ENCODE results near the gene CACNA1A. TPM values are rescaled to one million over a fixed set of nuclear protein-coding genes. Genes with fewer than 3 reads are reported as not detected.

CACNA1A gene
- total RNA-seq, 1 donor from 2014 or later: 7.7 TPM

DNA sequence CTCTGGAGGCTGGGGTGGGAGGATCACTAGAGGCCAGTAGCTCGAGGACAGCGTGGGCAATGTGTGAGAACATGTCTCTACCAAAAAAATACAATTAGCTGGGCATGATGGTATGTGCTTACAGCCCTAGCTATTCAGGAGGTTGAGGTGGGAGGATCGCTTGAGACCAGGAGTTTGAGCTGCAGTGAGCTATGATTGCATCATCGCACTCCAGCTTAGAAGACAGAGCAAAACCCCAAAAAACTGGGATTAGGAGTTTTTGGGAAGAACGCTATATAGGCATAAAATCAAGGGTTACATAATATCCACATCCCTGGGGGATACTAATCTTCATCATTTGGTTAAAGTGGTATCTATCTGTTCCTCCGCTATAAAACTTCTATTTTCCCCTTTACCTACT lies 155.5 kb downstream of the CACNA1A start:
- peaks cover 0 to 11% of the 10 kb centered on the region in 2 donors for H3K9me3 ChIP-seq
- intact Hi-C loops (cut with DNase I): no loop called here
- H3K27ac ChIP-seq: no peak overlapping the region
- no peak overlapping the region for H3K4me3 ChIP-seq
- TF ChIP-seq, protein P1, sequence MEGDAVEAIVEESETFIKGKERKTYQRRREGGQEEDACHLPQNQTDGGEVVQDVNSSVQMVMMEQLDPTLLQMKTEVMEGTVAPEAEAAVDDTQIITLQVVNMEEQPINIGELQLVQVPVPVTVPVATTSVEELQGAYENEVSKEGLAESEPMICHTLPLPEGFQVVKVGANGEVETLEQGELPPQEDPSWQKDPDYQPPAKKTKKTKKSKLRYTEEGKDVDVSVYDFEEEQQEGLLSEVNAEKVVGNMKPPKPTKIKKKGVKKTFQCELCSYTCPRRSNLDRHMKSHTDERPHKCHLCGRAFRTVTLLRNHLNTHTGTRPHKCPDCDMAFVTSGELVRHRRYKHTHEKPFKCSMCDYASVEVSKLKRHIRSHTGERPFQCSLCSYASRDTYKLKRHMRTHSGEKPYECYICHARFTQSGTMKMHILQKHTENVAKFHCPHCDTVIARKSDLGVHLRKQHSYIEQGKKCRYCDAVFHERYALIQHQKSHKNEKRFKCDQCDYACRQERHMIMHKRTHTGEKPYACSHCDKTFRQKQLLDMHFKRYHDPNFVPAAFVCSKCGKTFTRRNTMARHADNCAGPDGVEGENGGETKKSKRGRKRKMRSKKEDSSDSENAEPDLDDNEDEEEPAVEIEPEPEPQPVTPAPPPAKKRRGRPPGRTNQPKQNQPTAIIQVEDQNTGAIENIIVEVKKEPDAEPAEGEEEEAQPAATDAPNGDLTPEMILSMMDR (IDR thresholded peaks at IDR 0.05): no peak
- H3K4me1 ChIP-seq: no peaks in the 10 kb centered on the region
- no peaks in the 10 kb centered on the region for H3K27me3 ChIP-seq
- no peaks in the 10 kb centered on the region for H3K36me3 ChIP-seq
- DNase-seq (ENCODE audit: low spot score in 2 of 2): no peak

DNA sequence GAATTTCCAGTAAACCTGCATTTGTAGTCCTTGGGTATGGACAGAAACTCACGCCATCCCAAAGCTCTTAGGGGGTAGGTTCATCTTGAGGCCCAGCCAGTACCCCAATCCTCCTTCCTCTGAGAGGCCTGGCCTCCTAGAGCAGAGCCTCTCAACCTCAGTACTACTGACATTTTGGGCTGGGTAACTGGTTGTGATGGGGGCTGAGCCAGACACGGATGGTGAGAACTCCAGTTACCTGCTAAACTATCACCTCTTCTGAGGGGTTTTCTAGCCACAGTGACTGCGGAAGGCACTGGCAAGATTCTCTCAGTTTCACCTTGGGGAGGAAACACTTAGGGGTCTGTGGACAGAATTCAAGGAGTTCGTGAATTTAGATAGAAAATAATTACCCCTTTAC lies 156.2 kb downstream of the CACNA1A start:
- TF ChIP-seq, protein P1 (IDR thresholded peaks at IDR 0.05): no peak

DNA sequence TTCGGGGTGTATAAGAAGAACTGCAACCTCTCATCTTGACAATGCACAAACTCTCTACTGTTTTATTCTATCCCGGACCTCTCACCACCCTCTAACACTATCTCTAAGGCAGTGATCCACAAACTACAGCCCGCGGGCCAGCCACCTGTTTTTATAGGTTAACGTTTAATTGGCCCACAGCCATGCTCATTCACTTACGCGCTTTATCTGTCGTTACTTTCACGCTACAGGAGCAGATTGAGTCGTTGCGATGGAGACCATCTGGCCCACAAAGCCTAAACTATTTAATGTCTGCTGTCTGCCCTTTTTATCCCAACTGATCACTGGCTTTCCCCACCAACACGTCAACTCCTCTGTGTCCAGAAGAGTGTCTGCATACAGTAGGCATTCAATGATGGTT lies 158.9 kb downstream of the CACNA1A start:
- peaks cover 0 to 11% of the 10 kb centered on the region in 2 donors for H3K9me3 ChIP-seq
- no peaks in the 10 kb centered on the region for H3K4me1 ChIP-seq
- intact Hi-C loops (cut with DNase I): no loop called here
- H3K4me3 ChIP-seq: no peak overlapping the region
- no peaks in the 10 kb centered on the region for H3K36me3 ChIP-seq
- H3K27me3 ChIP-seq: no peaks in the 10 kb centered on the region
- H3K27ac ChIP-seq: no peak overlapping the region
- DNase-seq (ENCODE audit: low spot score in 2 of 2): no peak
- TF ChIP-seq, protein P1 (IDR thresholded peaks at IDR 0.05): no peak

More for the DNA sequence above, 156.2 kb downstream of the CACNA1A start:
- Histone ChIP-seq H3K9me3 (peaks cover 0 to 11% of the 10 kb centered on the region in 2 donors), H3K27me3 (no peaks in the 10 kb centered on the region), H3K27ac (no peak overlapping the region), H3K4me3 (no peak overlapping the region), H3K36me3 (no peaks in the 10 kb centered on the region), H3K4me1 (no peaks in the 10 kb centered on the region)
- DNase-seq (ENCODE audit: low spot score in 2 of 2): no peak
- intact Hi-C loops (cut with DNase I): no loop called here

DNA sequence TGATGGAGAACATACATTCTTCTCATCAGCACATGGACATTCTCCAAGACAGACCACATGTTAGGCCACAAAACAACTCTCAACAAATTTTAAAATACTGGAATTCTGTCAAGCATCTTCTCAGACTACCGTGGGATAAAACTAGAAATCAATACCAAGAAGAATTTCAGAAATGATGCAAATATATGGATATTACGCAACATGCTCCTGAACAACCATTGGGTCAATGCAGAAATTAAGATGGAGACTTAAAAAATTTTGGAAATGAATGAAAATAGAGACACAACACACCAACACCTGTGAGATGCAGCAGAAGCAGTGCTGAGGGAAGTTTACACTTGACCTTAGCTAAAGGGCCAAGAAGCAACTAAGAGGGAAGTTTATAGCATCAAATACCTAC lies 162.8 kb downstream of the CACNA1A start:
- intact Hi-C loops (cut with DNase I): no loop called here
- DNase-seq (ENCODE audit: low spot score in 2 of 2): no peak
- Histone ChIP-seq H3K9me3 (no peaks in the 10 kb centered on the region), H3K27me3 (no peaks in the 10 kb centered on the region), H3K27ac (no peak overlapping the region), H3K36me3 (no peaks in the 10 kb centered on the region), H3K4me3 (no peak overlapping the region), H3K4me1 (no peaks in the 10 kb centered on the region)
- TF ChIP-seq, protein P1 (IDR thresholded peaks at IDR 0.05): no peak

DNA sequence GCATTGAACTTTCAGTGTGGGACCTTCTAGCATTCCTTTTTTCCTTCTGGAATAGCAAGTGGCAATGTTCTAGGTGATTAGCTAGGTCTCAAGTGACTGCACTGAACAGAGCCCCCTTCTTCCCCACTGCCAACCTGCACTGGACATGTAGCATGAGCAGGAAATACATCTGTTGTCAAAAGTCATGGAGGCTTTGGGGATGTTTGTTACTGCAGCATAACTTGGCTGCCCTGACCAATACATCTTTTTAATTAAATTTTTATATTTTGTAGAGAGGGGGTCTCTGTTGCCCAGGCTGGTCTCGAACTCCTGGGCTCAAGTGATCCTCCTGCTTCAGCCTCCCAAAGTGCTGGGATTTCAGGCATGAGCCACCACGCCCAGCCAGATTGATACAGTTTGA lies 163.6 kb downstream of the CACNA1A start:
- intact Hi-C loops (cut with DNase I): no loop called here
- no peak for DNase-seq (ENCODE audit: low spot score in 2 of 2)
- Histone ChIP-seq H3K36me3 (no peaks in the 10 kb centered on the region), H3K4me1 (no peaks in the 10 kb centered on the region), H3K4me3 (no peak overlapping the region), H3K27me3 (no peaks in the 10 kb centered on the region), H3K27ac (no peak overlapping the region), H3K9me3 (no peaks in the 10 kb centered on the region)
- TF ChIP-seq, protein P1 (IDR thresholded peaks at IDR 0.05): no peak

DNA sequence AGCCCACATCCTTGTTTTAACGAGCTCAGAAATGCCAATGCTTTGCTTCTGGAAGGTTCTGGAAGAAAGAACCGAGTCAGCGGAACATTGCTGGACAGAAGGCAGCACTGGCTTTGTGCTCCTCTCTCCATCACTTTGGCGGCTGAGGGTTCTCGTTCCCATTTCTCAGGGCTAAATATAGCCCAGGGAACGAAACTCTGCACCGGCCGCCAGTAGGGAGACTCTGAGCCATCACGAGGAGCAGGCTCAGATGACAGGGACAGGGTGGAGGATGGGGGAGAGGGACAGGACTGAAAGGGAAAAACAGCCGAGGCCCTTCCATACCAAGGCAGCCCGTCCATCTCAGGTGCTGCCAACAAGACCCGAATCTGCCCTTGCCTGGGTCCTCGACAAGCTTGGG lies 166.4 kb downstream of the CACNA1A start:
- no peaks in the 10 kb centered on the region for H3K27me3 ChIP-seq
- no peak overlapping the region for H3K4me3 ChIP-seq
- H3K36me3 ChIP-seq: no peaks in the 10 kb centered on the region
- H3K4me1 ChIP-seq: no peaks in the 10 kb centered on the region
- peaks cover 0 to 8% of the 10 kb centered on the region in 2 donors for H3K9me3 ChIP-seq
- TF ChIP-seq, protein P1 (IDR thresholded peaks at IDR 0.05): no peak
- intact Hi-C loops (cut with DNase I): no loop called here
- H3K27ac ChIP-seq: no peak overlapping the region
- no peak for DNase-seq (ENCODE audit: low spot score in 2 of 2)

All from ascending aorta (tissue), 2 donors.